ENCODE results near the gene MRPS22.
"Not testable (repeated sequence)": the region's sequence is repeated elsewhere in the genome, so short reads cannot be mapped to it uniquely, and the experiment has no call there.

MRPS22 gene

DNA sequence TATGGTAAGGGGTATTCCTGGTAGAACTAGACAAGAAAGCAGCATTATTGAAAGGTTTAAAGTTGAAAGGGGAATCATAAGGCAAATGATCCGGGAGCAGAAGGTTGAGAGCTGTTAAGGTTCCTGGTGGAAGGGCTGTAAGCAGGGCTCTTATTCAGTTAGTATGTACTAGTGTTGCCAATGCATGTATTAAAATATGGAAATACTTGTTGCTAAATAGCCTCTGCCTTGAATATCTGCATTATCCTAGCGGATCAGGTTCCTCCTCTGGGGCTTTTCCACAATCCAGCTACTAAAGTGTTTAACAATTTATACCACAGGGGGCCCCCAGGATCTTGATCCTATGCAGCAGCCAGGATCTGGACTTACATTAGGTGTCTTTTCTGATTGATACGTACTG is 52.9 kb downstream of the MRPS22 start:
- no peak for DNase-seq (ENCODE audit: low read depth in 2 of 2)

- not testable (repeated sequence) for DNase-seq (ENCODE audit: low read depth in 2 of 2)
Measured at GRCh38 chr3:139401155-139401554, 57.3 kb downstream of the MRPS22 start.
